Muscle layer of colon (tissue), 2 donors: Measurements from ENCODE around the gene MRPL51.

Source experiments
- H3K27ac ChIP-seq: one replicate; pipeline ENCODE4 v1.7.0; 2013; ENCODE audit warnings: low read depth, mild to moderate bottlenecking, low read length, moderate library complexity
- H3K27me3 ChIP-seq, 2 donors: one replicate each; pipeline ENCODE4 v1.7.0; 2013; ENCODE audit warnings: low read length in 2 of 2, mild to moderate bottlenecking in 2 of 2; ENCODE audit not compliant: insufficient read depth in 2 of 2, control insufficient read depth in 1 of 2
- H3K36me3 ChIP-seq: one replicate; pipeline ENCODE4 v1.7.0; 2013; ENCODE audit warnings: mild to moderate bottlenecking, low read length; ENCODE audit not compliant: insufficient read depth
- H3K4me1 ChIP-seq: one replicate; pipeline ENCODE4 v1.7.0; 2013; ENCODE audit warnings: mild to moderate bottlenecking, low read length; ENCODE audit not compliant: insufficient read depth
- H3K4me3 ChIP-seq, 2 donors: one replicate each; pipeline ENCODE4 v1.7.0; 2013; ENCODE audit warnings: low read length in 2 of 2, low read depth in 1 of 2, mild to moderate bottlenecking in 1 of 2, moderate library complexity in 1 of 2
- H3K9ac ChIP-seq: one replicate; pipeline ENCODE4 v1.7.0; 2013; ENCODE audit warnings: low read length
- H3K9me3 ChIP-seq: one replicate; pipeline ENCODE4 v1.7.0; 2013; ENCODE audit warnings: mild to moderate bottlenecking, low read length
- donor health status: abdominal sarcoma.
- donor health status: Adenocarcinoma of cecum.

MRPL51 gene

DNA sequence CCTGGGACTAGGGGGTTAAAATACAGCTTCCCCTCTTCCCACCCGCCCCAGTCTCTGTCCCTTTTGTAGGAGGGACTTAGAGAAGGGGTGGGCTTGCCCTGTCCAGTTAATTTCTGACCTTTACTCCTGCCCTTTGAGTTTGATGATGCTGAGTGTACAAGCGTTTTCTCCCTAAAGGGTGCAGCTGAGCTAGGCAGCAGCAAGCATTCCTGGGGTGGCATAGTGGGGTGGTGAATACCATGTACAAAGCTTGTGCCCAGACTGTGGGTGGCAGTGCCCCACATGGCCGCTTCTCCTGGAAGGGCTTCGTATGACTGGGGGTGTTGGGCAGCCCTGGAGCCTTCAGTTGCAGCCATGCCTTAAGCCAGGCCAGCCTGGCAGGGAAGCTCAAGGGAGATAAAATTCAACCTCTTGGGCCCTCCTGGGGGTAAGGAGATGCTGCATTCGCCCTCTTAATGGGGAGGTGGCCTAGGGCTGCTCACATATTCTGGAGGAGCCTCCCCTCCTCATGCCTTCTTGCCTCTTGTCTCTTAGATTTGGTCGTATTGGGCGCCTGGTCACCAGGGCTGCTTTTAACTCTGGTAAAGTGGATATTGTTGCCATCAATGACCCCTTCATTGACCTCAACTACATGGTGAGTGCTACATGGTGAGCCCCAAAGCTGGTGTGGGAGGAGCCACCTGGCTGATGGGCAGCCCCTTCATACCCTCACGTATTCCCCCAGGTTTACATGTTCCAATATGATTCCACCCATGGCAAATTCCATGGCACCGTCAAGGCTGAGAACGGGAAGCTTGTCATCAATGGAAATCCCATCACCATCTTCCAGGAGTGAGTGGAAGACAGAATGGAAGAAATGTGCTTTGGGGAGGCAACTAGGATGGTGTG lies 43.1 kb upstream of the MRPL51 start:
- no peaks in the 10 kb centered on the region for H3K27me3 ChIP-seq
- peak overlapping the region; percentile 92 for H3K27ac ChIP-seq
- peaks cover 49% of the 10 kb centered on the region for H3K4me1 ChIP-seq
- peak overlapping the region; percentile 91 for H3K9ac ChIP-seq
- H3K9me3 ChIP-seq, result no peaks in the 10 kb centered on the region
- peaks cover 41% of the 10 kb centered on the region for H3K36me3 ChIP-seq
- H3K4me3 ChIP-seq, result peak overlapping the region; percentile 81 to 88

DNA sequence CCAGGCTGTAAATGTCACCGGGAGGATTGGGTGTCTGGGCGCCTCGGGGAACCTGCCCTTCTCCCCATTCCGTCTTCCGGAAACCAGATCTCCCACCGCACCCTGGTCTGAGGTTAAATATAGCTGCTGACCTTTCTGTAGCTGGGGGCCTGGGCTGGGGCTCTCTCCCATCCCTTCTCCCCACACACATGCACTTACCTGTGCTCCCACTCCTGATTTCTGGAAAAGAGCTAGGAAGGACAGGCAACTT lies 42.6 kb upstream of the MRPL51 start:
- Histone ChIP-seq H3K27ac (peak overlapping the region; percentile 92), H3K4me1 (peaks cover 49% of the 10 kb centered on the region), H3K9ac (peak overlapping the region; percentile 91), H3K9me3 (no peaks in the 10 kb centered on the region), H3K36me3 (peaks cover 43% of the 10 kb centered on the region), H3K27me3 (no peaks in the 10 kb centered on the region), H3K4me3 (peak overlapping the region; percentile 81 to 88)

DNA sequence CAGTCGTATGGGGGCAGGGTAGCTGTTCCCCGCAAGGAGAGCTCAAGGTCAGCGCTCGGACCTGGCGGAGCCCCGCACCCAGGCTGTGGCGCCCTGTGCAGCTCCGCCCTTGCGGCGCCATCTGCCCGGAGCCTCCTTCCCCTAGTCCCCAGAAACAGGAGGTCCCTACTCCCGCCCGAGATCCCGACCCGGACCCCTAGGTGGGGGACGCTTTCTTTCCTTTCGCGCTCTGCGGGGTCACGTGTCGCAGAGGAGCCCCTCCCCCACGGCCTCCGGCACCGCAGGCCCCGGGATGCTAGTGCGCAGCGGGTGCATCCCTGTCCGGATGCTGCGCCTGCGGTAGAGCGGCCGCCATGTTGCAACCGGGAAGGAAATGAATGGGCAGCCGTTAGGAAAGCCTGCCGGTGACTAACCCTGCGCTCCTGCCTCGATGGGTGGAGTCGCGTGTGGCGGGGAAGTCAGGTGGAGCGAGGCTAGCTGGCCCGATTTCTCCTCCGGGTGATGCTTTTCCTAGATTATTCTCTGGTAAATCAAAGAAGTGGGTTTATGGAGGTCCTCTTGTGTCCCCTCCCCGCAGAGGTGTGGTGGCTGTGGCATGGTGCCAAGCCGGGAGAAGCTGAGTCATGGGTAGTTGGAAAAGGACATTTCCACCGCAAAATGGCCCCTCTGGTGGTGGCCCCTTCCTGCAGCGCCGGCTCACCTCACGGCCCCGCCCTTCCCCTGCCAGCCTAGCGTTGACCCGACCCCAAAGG lies 42.1 kb upstream of the MRPL51 start:
- Histone ChIP-seq H3K4me1 (peaks cover 49% of the 10 kb centered on the region), H3K4me3 (peak overlapping the region; percentile 81 to 88), H3K36me3 (peaks cover 48% of the 10 kb centered on the region), H3K27me3 (no peaks in the 10 kb centered on the region), H3K9ac (peak overlapping the region; percentile 91), H3K9me3 (no peaks in the 10 kb centered on the region), H3K27ac (peak overlapping the region; percentile 92)

DNA sequence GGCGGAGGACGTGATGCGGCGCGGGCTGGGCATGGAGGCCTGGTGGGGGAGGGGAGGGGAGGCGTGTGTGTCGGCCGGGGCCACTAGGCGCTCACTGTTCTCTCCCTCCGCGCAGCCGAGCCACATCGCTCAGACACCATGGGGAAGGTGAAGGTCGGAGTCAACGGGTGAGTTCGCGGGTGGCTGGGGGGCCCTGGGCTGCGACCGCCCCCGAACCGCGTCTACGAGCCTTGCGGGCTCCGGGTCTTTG lies 41.6 kb upstream of the MRPL51 start:
- Histone ChIP-seq H3K27me3 (no peaks in the 10 kb centered on the region), H3K27ac (peak overlapping the region; percentile 92), H3K4me1 (peaks cover 49% of the 10 kb centered on the region), H3K4me3 (peak overlapping the region; percentile 81 to 88), H3K36me3 (peaks cover 53% of the 10 kb centered on the region), H3K9me3 (no peaks in the 10 kb centered on the region), H3K9ac (peak overlapping the region; percentile 91)

DNA sequence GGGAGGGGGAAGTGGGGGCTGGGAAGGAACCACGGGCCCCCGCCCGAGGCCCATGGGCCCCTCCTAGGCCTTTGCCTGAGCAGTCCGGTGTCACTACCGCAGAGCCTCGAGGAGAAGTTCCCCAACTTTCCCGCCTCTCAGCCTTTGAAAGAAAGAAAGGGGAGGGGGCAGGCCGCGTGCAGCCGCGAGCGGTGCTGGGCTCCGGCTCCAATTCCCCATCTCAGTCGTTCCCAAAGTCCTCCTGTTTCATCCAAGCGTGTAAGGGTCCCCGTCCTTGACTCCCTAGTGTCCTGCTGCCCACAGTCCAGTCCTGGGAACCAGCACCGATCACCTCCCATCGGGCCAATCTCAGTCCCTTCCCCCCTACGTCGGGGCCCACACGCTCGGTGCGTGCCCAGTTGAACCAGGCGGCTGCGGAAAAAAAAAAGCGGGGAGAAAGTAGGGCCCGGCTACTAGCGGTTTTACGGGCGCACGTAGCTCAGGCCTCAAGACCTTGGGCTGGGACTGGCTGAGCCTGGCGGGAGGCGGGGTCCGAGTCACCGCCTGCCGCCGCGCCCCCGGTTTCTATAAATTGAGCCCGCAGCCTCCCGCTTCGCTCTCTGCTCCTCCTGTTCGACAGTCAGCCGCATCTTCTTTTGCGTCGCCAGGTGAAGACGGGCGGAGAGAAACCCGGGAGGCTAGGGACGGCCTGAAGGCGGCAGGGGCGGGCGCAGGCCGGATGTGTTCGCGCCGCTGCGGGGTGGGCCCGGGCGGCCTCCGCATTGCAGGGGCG lies 41.0 kb upstream of the MRPL51 start, which contains the start of gene GAPDH:
Gene GAPDH (plus strand): TSS at position 595 of the 772 bp plus-strand sequence. CDS start 316 bp downstream, outside the sequence.
- peak within 1 kb of the TSS; percentile 91 for H3K9ac ChIP-seq
- no peaks in the 10 kb centered on the region for H3K9me3 ChIP-seq
- H3K27ac ChIP-seq, result peak within 1 kb of the TSS; percentile 92
- H3K27me3 ChIP-seq, result no peaks in the 10 kb centered on the region
- peaks cover 54% of the 10 kb centered on the region for H3K36me3 ChIP-seq
- H3K4me1 ChIP-seq, result peaks cover 49% of the 10 kb centered on the region
- peak within 1 kb of the TSS; percentile 81 to 88 for H3K4me3 ChIP-seq

DNA sequence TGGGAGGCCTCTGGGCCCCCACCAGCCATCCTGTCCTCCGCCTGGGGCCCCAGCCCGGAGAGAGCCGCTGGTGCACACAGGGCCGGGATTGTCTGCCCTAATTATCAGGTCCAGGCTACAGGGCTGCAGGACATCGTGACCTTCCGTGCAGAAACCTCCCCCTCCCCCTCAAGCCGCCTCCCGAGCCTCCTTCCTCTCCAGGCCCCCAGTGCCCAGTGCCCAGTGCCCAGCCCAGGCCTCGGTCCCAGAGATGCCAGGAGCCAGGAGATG lies 40.5 kb upstream of the MRPL51 start:
- Histone ChIP-seq H3K9me3 (no peaks in the 10 kb centered on the region), H3K36me3 (peaks cover 54% of the 10 kb centered on the region), H3K9ac (peak overlapping the region; percentile 63), H3K4me3 (peak overlapping the region; percentile 53 to 88), H3K27ac (peak overlapping the region; percentile 92), H3K4me1 (peaks cover 46% of the 10 kb centered on the region), H3K27me3 (no peaks in the 10 kb centered on the region)

DNA sequence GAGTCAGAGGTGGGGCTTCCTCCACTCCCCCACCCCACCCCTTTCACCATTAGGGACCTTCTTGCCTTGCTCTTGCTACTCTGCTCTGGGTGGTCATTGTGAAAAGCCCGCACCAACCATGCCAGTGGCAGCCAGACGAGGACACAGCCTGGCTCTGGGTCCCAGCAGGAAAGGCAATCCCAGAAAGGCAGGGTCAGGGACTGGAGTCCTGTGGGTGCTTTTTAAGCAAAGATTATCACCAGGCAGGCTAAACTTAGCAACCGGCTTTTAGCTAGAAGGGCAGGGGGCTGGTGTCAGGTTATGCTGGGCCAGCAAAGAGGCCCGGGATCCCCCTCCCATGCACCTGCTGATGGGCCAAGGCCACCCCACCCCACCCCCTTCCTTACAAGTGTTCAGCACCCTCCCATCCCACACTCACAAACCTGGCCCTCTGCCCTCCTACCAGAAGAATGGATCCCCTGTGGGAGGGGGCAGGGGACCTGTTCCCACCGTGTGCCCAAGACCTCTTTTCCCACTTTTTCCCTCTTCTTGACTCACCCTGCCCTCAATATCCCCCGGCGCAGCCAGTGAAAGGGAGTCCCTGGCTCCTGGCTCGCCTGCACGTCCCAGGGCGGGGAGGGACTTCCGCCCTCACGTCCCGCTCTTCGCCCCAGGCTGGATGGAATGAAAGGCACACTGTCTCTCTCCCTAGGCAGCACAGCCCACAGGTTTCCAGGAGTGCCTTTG lies 40.0 kb upstream of the MRPL51 start:
- Histone ChIP-seq H3K27ac (peak overlapping the region; percentile 92), H3K9me3 (no peaks in the 10 kb centered on the region), H3K27me3 (no peaks in the 10 kb centered on the region), H3K9ac (peak overlapping the region; percentile 63), H3K4me3 (peak overlapping the region; percentile 53 to 88), H3K4me1 (peaks cover 41% of the 10 kb centered on the region), H3K36me3 (peaks cover 54% of the 10 kb centered on the region)

DNA sequence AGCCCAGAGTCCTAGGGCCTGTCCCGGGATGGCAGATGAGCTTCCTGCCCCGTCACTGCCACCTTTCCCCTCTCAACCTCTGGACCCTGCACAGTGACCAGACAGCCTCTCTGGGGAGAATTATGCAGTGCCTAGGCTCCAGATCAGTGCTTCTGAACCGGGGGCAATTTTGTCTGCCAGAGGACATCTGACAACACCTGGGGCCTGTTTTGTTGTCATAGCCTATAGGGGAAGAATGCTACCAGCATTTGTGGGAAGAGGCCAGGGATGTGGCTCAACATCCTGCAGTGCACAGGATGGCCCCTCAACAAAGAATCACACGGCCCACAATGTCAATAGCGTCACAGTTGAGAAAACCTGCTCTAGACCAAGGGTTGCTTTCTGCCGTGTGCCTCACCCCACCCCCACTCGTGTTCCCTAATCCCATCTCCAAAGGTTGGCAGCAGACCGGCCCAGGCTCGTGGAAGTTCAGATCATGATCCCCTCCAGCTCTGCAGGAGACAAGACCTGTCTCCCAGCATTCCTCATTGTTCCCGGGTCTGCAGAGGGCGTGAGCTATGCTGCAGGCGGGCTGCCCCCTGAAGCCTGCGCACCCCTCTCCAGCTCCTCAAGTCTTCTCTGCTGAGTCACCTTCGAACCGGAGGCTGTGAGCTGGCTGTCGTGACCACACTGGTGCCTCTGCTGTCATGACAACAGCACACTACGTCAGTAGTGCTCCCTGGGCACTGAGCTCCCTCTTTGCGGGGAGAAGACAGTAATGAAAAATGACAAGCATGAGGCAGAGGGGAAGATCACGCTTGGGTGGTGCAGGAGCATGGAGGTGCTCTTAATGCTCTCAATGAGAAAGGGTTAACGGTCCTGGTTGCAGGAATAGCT lies 39.2 kb upstream of the MRPL51 start:
- Histone ChIP-seq H3K36me3 (peaks cover 54% of the 10 kb centered on the region), H3K4me1 (peaks cover 34% of the 10 kb centered on the region), H3K27ac (peak overlapping the region; percentile 92), H3K4me3 (peak overlapping the region in 1 of 2 donors; percentile 88), H3K9me3 (no peaks in the 10 kb centered on the region), H3K9ac (peak overlapping the region; percentile 63), H3K27me3 (no peaks in the 10 kb centered on the region)

DNA sequence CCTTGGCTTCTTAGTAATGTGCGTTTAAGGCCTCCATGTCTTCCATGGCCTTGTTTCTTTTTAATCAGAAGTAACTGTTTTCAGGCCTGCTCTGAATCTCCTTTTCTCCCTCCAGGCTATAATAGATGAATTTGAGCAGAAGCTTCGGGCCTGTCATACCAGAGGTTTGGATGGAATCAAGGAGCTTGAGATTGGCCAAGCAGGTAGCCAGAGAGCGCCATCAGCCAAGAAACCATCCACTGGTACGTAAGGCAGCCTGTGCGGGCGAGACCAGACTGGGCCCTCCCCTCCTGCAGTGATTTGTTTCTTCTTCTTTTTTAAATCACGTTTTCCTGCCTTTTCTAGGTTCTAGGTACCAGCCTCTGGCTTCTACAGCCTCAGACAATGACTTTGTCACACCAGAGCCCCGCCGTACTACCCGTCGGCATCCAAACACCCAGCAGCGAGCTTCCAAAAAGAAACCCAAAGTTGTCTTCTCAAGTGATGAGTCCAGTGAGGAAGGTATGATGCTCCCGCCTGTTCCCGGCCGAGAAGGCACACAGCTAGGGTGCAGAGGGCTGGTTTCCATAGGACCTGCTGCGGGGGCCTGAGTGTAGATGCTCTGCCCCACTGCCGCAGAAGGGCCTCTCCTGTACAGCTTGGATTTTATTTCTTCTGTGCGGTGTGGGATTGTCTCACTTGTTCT lies 37.7 kb upstream of the MRPL51 start:
- Histone ChIP-seq H3K4me1 (peaks cover 19% of the 10 kb centered on the region), H3K9ac (no peak overlapping the region), H3K36me3 (peaks cover 55% of the 10 kb centered on the region), H3K27me3 (no peaks in the 10 kb centered on the region), H3K9me3 (no peaks in the 10 kb centered on the region), H3K4me3 (no peak overlapping the region), H3K27ac (no peak overlapping the region)

DNA sequence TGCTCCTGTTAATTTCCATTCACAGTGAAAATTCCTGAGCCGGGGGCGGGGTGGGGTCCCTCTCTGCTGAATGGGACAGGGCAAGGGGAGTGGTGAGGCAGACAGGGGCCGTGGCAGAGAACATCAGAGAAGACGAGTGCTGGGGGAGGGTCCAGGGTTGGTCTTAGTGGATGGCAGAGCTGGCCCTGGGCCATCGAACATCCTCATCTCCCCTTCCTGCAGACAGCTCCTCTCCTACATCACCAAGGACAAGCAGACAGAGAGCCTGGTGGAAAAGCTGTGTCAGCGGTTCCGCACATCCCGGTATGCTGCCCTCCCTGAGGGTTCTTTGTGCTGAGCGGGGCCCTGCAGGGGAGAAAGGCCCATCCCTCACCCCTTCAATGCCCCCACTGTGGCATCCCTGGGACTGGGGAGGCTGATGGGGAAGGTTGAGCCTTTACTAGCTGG lies 36.3 kb upstream of the MRPL51 start:
- no peak overlapping the region for H3K27ac ChIP-seq
- H3K4me3 ChIP-seq, result no peak overlapping the region
- no peaks in the 10 kb centered on the region for H3K9me3 ChIP-seq
- no peaks in the 10 kb centered on the region for H3K27me3 ChIP-seq
- no peak overlapping the region for H3K9ac ChIP-seq
- H3K4me1 ChIP-seq, result peaks cover 14% of the 10 kb centered on the region
- peaks cover 65% of the 10 kb centered on the region for H3K36me3 ChIP-seq
